Stimulated activated CD4-positive, alpha-beta T cell treated with anti-CD3 and anti-CD28 coated beads, Interleukin-1b, Interleukin-23, amount 100 ng/mL, for 48 hours (primary cell): ENCODE measurements around the gene WDR48.

Experiments used
- DNase-seq: peaks from one replicate; pipeline ENCODE4 v3.0.0-alpha.2; 2020

Gene WDR48

GRCh38 chr3:39141171-39141995, 89.6 kb downstream of the WDR48 start:
- no peak for DNase-seq

- DNase-seq: no peak
Observed at GRCh38 chr3:39142067-39142466, 90.3 kb downstream of the WDR48 start.

- no peak for DNase-seq
Observed at GRCh38 chr3:39143051-39143885, 91.5 kb downstream of the WDR48 start.

DNA sequence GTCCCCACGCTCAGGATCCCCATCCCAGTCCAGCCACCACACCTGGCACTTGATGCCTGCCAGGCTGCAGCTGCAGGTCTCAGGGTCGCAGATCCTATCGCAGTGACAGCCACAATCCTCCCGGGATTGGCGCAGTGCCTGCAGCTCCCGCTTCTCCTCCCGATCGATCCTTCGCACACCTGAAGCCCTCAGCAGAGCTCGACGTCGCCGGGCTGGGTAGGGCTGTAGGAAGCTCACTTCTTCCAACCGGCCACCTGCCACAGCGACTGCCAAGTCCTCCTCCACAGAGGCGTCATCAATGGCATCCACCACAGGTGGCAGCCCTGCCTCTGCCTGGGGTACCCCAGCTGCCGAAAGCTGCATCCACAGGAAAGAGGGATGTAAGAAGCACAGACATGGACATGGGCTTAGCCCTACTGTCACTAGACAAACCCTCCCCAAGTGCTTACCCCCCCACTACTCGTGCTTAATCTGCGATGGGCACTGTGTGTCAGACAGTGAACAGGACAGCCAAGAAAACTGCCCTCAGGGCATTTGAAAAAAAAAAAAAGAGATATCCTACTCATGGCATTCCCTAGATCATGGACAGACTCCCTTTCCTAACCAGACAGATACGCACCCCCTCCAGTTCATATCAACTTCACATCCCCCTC, 92.4 kb downstream of the WDR48 start:
- no peak for DNase-seq

GRCh38 chr3:39144748-39145380, 93.0 kb downstream of the WDR48 start:
- no peak for DNase-seq

GRCh38 chr3:39146083-39146501, 94.3 kb downstream of the WDR48 start:
- DNase-seq: no peak
